ENCODE data around the gene MTARC1.

DNA sequence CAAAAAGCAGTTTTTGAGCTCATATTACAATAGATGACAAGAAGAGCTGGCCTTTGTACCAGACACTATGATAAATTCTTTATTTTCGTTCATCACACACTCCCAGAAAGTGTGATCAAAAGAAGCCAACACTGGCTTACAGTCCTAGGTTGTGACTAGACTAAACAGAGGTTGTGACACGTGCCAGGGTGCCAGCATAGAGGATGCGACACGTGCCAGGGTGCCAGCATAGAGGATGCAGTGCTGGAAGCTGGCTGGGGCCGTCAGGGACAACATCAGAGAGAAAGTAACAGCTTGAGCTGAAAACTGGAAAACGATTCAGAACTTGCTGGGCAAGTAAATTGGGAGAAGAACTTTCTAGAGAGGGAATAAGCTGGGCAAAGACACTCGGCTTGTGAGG is 2.2 kb downstream of the MTARC1 start:
- TF ChIP-seq, protein P1, sequence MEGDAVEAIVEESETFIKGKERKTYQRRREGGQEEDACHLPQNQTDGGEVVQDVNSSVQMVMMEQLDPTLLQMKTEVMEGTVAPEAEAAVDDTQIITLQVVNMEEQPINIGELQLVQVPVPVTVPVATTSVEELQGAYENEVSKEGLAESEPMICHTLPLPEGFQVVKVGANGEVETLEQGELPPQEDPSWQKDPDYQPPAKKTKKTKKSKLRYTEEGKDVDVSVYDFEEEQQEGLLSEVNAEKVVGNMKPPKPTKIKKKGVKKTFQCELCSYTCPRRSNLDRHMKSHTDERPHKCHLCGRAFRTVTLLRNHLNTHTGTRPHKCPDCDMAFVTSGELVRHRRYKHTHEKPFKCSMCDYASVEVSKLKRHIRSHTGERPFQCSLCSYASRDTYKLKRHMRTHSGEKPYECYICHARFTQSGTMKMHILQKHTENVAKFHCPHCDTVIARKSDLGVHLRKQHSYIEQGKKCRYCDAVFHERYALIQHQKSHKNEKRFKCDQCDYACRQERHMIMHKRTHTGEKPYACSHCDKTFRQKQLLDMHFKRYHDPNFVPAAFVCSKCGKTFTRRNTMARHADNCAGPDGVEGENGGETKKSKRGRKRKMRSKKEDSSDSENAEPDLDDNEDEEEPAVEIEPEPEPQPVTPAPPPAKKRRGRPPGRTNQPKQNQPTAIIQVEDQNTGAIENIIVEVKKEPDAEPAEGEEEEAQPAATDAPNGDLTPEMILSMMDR (IDR thresholded peaks at IDR 0.05), result no peak
- no peak for TF ChIP-seq POLR2A (IDR thresholded peaks at IDR 0.05)
- no peak for TF ChIP-seq EP300 (IDR thresholded peaks at IDR 0.05)

Data from upper lobe of left lung (tissue), 4 donors.